ENCODE data around the gene ULK3.

DNA sequence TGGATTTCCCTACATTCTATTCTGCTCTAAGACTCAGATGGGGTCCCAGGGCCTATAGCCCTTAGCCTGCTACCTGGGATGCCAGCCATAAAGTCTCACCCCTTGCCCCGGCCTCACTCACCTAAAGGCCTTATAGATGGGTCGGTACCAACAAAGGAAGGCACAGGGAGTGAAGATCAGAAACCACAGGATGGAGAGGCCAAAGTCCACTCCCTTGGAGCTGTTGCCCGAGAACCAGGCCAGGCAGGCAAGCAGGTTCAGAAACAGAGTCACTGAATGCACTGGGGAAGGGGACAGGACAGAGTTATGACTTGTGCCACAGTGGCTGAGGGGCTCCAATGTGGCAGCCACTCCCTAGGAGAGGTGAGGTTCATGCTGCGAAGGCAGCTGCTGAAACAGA, 7.4 kb upstream of the ULK3 start:
- TF ChIP-seq, protein P1, sequence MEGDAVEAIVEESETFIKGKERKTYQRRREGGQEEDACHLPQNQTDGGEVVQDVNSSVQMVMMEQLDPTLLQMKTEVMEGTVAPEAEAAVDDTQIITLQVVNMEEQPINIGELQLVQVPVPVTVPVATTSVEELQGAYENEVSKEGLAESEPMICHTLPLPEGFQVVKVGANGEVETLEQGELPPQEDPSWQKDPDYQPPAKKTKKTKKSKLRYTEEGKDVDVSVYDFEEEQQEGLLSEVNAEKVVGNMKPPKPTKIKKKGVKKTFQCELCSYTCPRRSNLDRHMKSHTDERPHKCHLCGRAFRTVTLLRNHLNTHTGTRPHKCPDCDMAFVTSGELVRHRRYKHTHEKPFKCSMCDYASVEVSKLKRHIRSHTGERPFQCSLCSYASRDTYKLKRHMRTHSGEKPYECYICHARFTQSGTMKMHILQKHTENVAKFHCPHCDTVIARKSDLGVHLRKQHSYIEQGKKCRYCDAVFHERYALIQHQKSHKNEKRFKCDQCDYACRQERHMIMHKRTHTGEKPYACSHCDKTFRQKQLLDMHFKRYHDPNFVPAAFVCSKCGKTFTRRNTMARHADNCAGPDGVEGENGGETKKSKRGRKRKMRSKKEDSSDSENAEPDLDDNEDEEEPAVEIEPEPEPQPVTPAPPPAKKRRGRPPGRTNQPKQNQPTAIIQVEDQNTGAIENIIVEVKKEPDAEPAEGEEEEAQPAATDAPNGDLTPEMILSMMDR (conservative IDR thresholded peaks at IDR 0.05; ENCODE audit: low read depth, low read length), result no peak
- TF ChIP-seq POLR2A (IDR thresholded peaks at IDR 0.05; ENCODE audit: low read depth, low read length) (no peak), RAD21 (IDR thresholded peaks at IDR 0.05; ENCODE audit: low read length) (no peak), MAZ (IDR thresholded peaks at IDR 0.05; ENCODE audit: borderline replicate concordance, low read depth, low read length) (no peak), BHLHE40 (IDR thresholded peaks at IDR 0.05; ENCODE audit: low read depth, low read length) (no peak), MXI1 (IDR thresholded peaks at IDR 0.05; ENCODE audit: borderline replicate concordance, low read depth, low read length) (no peak)

Data from IMR-90 (cell line).